ENCODE measurements around the gene EVX2.

The EVX2 gene

GRCh38 chr2:176094349-176094748 is 10.6 kb upstream of the EVX2 start:
- H3K4me1 ChIP-seq (ENCODE audit: insufficient read depth, poor library complexity, severe bottlenecking): no peaks in the 10 kb centered on the region
- TF ChIP-seq CTCF (IDR thresholded peaks at IDR 0.05; ENCODE audit: poor library complexity, severe bottlenecking): no peak
- H3K9me3 ChIP-seq (ENCODE audit: severe bottlenecking): no peaks in the 10 kb centered on the region
- ATAC-seq (ENCODE audit: low read depth) (no peak), DNase-seq (ENCODE audit: low spot score) (no peak)
- no peaks in the 10 kb centered on the region for H3K36me3 ChIP-seq (ENCODE audit: low read depth)
- H3K27ac ChIP-seq (ENCODE audit: poor library complexity, severe bottlenecking): no peak overlapping the region
- H3K27me3 ChIP-seq (ENCODE audit: insufficient read depth, poor library complexity, severe bottlenecking): peaks cover 88% of the 10 kb centered on the region
- H3K4me3 ChIP-seq (ENCODE audit: severe bottlenecking): no peak overlapping the region

GRCh38 chr2:176093898-176094249 is 10.1 kb upstream of the EVX2 start:
- H3K36me3 ChIP-seq (ENCODE audit: low read depth): no peaks in the 10 kb centered on the region

GRCh38 chr2:176093145-176093897 is 9.6 kb upstream of the EVX2 start:
- H3K27ac ChIP-seq (ENCODE audit: poor library complexity, severe bottlenecking): no peak overlapping the region
- no peaks in the 10 kb centered on the region for H3K4me1 ChIP-seq (ENCODE audit: insufficient read depth, poor library complexity, severe bottlenecking)
- H3K9me3 ChIP-seq (ENCODE audit: severe bottlenecking): no peaks in the 10 kb centered on the region
- H3K4me3 ChIP-seq (ENCODE audit: severe bottlenecking): peak overlapping the region; percentile 39
- no peaks in the 10 kb centered on the region for H3K36me3 ChIP-seq (ENCODE audit: low read depth)
- no peak for DNase-seq (ENCODE audit: low spot score)
- peak; percentile 46 for TF ChIP-seq CTCF (IDR thresholded peaks at IDR 0.05; ENCODE audit: poor library complexity, severe bottlenecking)
- peaks cover 95% of the 10 kb centered on the region for H3K27me3 ChIP-seq (ENCODE audit: insufficient read depth, poor library complexity, severe bottlenecking)
- ATAC-seq (ENCODE audit: low read depth): peak; percentile 13; the same call in 2 of the 3 replicates

More at GRCh38 chr2:176093898-176094249, 10.1 kb upstream of the EVX2 start:
- Histone ChIP-seq H3K27me3 (ENCODE audit: insufficient read depth, poor library complexity, severe bottlenecking) (peaks cover 93% of the 10 kb centered on the region), H3K4me1 (ENCODE audit: insufficient read depth, poor library complexity, severe bottlenecking) (no peaks in the 10 kb centered on the region), H3K4me3 (ENCODE audit: severe bottlenecking) (peak overlapping the region; percentile 39), H3K27ac (ENCODE audit: poor library complexity, severe bottlenecking) (no peak overlapping the region), H3K9me3 (ENCODE audit: severe bottlenecking) (no peaks in the 10 kb centered on the region)
- ATAC-seq (ENCODE audit: low read depth) (no peak), DNase-seq (ENCODE audit: low spot score) (no peak)
- no peak for TF ChIP-seq CTCF (IDR thresholded peaks at IDR 0.05; ENCODE audit: poor library complexity, severe bottlenecking)

- peak within 1 kb of the TSS; percentile 39 for H3K4me3 ChIP-seq (ENCODE audit: severe bottlenecking)
- no peak for DNase-seq (ENCODE audit: low spot score)
Observed at GRCh38 chr2:176092270-176093144, 8.7 kb upstream of the EVX2 start, which contains the start of gene HOXD13. Gene HOXD13 (plus strand): TSS chr2:176092721. CDS start chr2:176092891, 170 bp downstream.

More at GRCh38 chr2:176092270-176093144, 8.7 kb upstream of the EVX2 start, which contains the start of gene HOXD13:
- H3K9me3 ChIP-seq (ENCODE audit: severe bottlenecking): no peaks in the 10 kb centered on the region
- H3K27ac ChIP-seq (ENCODE audit: poor library complexity, severe bottlenecking): no peak within 1 kb of the TSS
- peak; percentile 67 for ATAC-seq (ENCODE audit: low read depth)
- no peaks in the 10 kb centered on the region for H3K36me3 ChIP-seq (ENCODE audit: low read depth)
- H3K4me1 ChIP-seq (ENCODE audit: insufficient read depth, poor library complexity, severe bottlenecking): no peaks in the 10 kb centered on the region
- TF ChIP-seq CTCF (IDR thresholded peaks at IDR 0.05; ENCODE audit: poor library complexity, severe bottlenecking): no peak
- H3K27me3 ChIP-seq (ENCODE audit: insufficient read depth, poor library complexity, severe bottlenecking): peaks cover 97% of the 10 kb centered on the region

All from RWPE2 (cell line).